Bronchial epithelial cell (primary cell): ENCODE measurements around the gene TRAPPC13. TPM values are rescaled to one million over a fixed set of nuclear protein-coding genes. Genes with fewer than 3 reads are reported as not detected.
"Not testable (repeated sequence)": the region's sequence is repeated elsewhere in the genome, so short reads cannot be mapped to it uniquely, and the experiment has no call there.

ENCODE experiments used
- DNase-seq: peaks from one replicate; pipeline ENCODE4 v3.0.0-alpha.2; 2010; ENCODE audit warnings: low read depth
- FAIRE-seq: peaks from 2 replicates; lab custom pipeline; 2011; peaks lifted over from hg19 to GRCh38; lab: Jason Lieb, UNC
- H3K27me3 ChIP-seq: 2 replicates; pipeline ENCODE4 v1.5.1; 2011; ENCODE audit warnings: low read length; ENCODE audit not compliant: control insufficient read depth, insufficient read depth
- H3K36me3 ChIP-seq: 2 replicates; pipeline ENCODE4 v1.5.1; 2011; ENCODE audit warnings: low read length; ENCODE audit not compliant: control insufficient read depth, insufficient read depth
- H3K4me3 ChIP-seq: 2 replicates; pipeline ENCODE4 v1.5.1; 2011; ENCODE audit warnings: mild to moderate bottlenecking, low read depth, low read length, control low read depth
- total RNA-seq: library from RNA; depleted of rRNA; stranded (reverse); fragments of >200 nt; gene quantifications from 2 replicates; pipeline ENCODE4 v1.2.1, GENCODE V29; 2014
- TF ChIP-seq, protein P1 (sequence below): IDR thresholded peaks from 2 replicates; pipeline ENCODE4 v1.5.1; 2011; ENCODE audit warnings: mild to moderate bottlenecking, moderate library complexity, low read length, control low read depth, inconsistent platforms; ENCODE audit not compliant: insufficient read depth, severe bottlenecking

Gene TRAPPC13, protein sequence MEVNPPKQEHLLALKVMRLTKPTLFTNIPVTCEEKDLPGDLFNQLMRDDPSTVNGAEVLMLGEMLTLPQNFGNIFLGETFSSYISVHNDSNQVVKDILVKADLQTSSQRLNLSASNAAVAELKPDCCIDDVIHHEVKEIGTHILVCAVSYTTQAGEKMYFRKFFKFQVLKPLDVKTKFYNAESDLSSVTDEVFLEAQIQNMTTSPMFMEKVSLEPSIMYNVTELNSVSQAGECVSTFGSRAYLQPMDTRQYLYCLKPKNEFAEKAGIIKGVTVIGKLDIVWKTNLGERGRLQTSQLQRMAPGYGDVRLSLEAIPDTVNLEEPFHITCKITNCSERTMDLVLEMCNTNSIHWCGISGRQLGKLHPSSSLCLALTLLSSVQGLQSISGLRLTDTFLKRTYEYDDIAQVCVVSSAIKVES
- 21.6 and 24.1 TPM in 2 replicates for total RNA-seq

DNA sequence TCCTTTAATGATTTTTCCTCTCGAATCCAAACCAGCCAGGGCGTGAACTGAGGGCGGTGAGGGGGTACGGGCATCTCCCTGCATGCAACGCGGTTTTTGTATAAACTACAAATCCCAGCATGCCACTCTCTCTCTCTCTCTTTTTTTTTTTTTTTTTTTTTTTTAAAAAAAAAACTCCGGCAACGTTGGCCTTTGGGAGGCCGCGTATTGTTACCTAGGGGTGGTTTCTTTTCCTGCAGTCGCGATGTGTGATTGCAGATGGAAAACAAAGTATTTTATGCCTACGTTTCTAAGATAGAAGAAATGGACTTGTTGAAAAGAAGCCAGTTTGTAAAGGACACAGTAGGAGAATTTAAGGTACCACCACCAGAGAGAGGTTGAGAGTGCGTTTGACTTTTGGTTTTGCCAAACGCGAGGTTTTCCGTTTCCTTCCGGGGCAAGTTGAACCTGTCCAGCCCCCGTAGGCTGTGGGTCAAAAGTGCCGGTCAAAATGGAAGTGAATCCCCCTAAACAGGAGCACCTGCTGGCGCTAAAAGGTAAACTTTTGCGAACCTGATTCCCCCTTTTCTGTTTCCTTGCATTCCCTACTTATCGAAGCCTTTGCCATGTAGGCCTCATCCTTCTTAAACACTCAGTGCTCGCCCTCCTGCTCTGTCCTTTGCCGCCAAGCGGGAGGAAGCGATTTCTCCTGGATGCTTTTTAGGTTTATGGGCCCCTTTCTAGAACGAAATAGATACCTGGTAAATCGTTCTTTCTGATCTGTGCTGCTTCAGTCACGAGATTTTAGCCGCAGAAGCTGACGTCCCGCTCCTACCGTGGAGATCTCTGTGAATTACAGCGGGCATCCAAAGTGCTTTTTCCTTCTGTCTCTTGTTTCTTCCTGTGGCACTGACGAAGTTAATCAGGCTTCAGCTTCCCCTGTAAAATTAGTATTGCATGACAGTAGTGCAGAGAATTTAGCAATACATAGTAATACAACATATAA, at the start of gene TRAPPC13, which contains the start of gene SHLD3:
Gene TRAPPC13 (plus strand): TSS at position 457 of the 985 bp plus-strand sequence. CDS start 34 bp downstream, at position 491.
Gene SHLD3 (plus strand): TSS at position 457 of the 985 bp plus-strand sequence. CDS start 4,561 bp downstream, outside the sequence.
- FAIRE-seq (no peak), DNase-seq (peak; percentile 82)
- TF ChIP-seq, protein P1, sequence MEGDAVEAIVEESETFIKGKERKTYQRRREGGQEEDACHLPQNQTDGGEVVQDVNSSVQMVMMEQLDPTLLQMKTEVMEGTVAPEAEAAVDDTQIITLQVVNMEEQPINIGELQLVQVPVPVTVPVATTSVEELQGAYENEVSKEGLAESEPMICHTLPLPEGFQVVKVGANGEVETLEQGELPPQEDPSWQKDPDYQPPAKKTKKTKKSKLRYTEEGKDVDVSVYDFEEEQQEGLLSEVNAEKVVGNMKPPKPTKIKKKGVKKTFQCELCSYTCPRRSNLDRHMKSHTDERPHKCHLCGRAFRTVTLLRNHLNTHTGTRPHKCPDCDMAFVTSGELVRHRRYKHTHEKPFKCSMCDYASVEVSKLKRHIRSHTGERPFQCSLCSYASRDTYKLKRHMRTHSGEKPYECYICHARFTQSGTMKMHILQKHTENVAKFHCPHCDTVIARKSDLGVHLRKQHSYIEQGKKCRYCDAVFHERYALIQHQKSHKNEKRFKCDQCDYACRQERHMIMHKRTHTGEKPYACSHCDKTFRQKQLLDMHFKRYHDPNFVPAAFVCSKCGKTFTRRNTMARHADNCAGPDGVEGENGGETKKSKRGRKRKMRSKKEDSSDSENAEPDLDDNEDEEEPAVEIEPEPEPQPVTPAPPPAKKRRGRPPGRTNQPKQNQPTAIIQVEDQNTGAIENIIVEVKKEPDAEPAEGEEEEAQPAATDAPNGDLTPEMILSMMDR = no peak
- Histone ChIP-seq H3K4me3 (peak within 1 kb of the TSS; percentile 98), H3K27me3 (no peaks in the 10 kb centered on the region), H3K36me3 (peaks cover 2% of the 10 kb centered on the region)

DNA sequence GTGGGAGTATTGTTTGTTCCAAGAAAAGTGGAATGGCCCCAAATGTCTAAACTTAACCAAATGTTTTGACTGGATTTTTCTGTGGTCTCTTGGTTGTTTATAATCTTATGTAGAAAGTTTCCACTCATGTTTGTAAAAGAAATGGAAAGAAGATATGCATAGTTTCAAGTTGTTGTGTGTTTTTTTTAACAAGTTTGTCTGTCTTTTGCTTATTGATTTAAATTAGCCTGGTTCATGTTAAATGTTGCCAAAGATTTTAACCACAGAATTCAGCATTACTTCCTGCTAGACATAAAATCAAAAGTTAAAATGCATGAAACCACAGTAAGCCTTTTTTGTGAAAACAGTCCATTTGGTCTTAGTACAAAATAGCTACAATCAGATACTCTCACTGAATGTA, 47.7 kb upstream of the TRAPPC13 start:
- Histone ChIP-seq H3K27me3 (no peaks in the 10 kb centered on the region), H3K36me3 (peaks cover 2% of the 10 kb centered on the region), H3K4me3 (no peak overlapping the region)
- TF ChIP-seq, protein P1 = no peak
- FAIRE-seq (no peak), DNase-seq (no peak)

DNA sequence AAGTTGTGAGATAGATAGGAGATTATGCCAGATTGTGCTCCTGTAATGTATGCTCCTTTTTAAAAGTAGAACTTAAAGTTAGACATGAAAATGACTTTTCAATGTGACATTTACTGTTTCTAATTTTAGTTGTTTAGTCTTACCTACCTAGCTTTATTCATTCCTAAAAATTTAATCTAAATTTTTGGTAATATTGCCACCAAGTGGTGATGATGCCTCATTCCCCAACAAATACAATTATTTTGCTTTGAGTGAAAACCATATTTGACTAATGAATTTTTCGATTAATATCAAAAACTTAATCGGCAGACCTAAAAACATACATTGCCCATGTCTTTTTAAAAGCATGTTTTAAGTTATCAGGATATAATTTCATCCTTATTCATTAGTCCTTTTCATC, 36.1 kb upstream of the TRAPPC13 start:
- no peak for FAIRE-seq
- DNase-seq = no peak
- H3K27me3 ChIP-seq = no peaks in the 10 kb centered on the region
- H3K4me3 ChIP-seq = no peak overlapping the region
- peaks cover 2% of the 10 kb centered on the region for H3K36me3 ChIP-seq
- TF ChIP-seq, protein P1 = no peak

DNA sequence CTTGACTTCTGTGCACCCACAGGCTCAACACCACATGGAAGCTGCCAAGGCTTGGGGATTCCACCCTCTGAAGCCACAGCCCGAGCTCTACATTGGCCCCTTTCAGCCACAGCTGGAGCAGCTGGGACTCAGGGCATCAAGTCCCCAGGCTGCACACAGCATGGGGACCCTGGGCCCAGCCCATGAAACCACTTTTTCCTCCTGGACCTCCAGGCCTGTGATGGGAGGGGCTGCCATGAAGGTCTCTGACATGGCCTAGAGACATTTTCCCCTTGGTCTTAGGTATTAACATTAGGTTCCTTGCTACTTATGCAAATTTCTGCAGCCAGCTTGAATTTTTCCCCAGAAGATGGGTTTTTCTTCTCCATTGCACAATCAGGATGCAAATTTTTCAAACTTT, 23.1 kb upstream of the TRAPPC13 start:
- H3K4me3 ChIP-seq, H3K36me3 ChIP-seq, DNase-seq, FAIRE-seq, H3K27me3 ChIP-seq: not testable (repeated sequence)

DNA sequence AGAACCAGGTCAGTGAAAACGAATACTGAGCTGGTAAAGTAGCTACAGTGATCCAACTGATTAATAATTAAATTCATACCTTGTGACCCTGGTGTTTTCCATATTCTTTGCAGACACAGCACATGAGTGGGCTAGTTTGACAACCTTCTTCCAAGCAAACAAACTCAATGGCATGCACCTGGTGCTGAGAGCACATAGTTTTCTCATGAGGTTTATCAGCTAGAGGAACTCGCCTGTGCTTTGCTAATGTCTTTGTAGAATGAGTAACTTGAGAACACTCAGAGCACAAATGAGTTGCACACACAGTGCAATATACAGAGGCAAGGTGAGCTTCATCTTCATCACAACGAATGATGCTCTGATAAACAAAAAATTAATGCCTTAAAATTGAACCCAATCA, 13.3 kb upstream of the TRAPPC13 start:
- DNase-seq (peak; percentile 94), FAIRE-seq (no peak)
- H3K36me3 ChIP-seq = no peaks in the 10 kb centered on the region

More for the DNA sequence above, 13.3 kb upstream of the TRAPPC13 start:
- TF ChIP-seq, protein P1 = no peak
- H3K27me3 ChIP-seq = no peaks in the 10 kb centered on the region
- H3K4me3 ChIP-seq = no peak overlapping the region
